HepG2 (cell line): ENCODE results near the gene HSD17B2. TPM values are rescaled to one million over a fixed set of nuclear protein-coding genes. Genes with fewer than 3 reads are reported as not detected.

Experiments
- ATAC-seq: fragments of 200-7000 bp; cut with Tn5 transposase; 3 replicates; pipeline ENCODE4 v1.9.1; 2020; ENCODE audit warnings: mild to moderate bottlenecking, moderate library complexity
- BruUV-seq: library from RNA; stranded (reverse); fragments of 400-500 nt; replicated peaks from 2 replicates; lab custom pipeline; 2021; lab: Mats Ljungman, UMichigan
- CTCF ChIA-PET: fragments of 300-600 bp; formaldehyde crosslinking; extraction: SDS; loops from one replicate; lab custom pipeline; 2021; ENCODE audit warnings: low total read pairs, inconsistent platforms, low intra/inter-chr PET ratio; lab: Yijun Ruan, JAX
- POLR2A ChIA-PET: fragments of 350-600 bp; sonication (Branson Sonifier 250); formaldehyde crosslinking; loops from one replicate; lab custom pipeline; 2020; ENCODE audit warnings: antibody characterized with exemption, inconsistent platforms; lab: Yijun Ruan, JAX
- DNase-seq: peaks from one replicate; pipeline ENCODE4 v3.0.0-alpha.2; 2015; ENCODE audit warnings: low spot score
- FAIRE-seq: peaks from 3 replicates; lab custom pipeline; 2011; peaks lifted over from hg19 to GRCh38; lab: Jason Lieb, UNC
- H2AFZ ChIP-seq: one replicate; pipeline ENCODE4 v1.6.1; 2011; ENCODE audit warnings: low read length, inconsistent platforms
- H3K27ac ChIP-seq: fragments of 300-600 bp; 3 replicates; pipeline ENCODE4 v1.8.0; 2011; ENCODE audit warnings: mixed run types, mild to moderate bottlenecking, mixed read lengths, low read length, inconsistent platforms; ENCODE audit not compliant: insufficient read depth; ENCODE audit errors: extremely low read length
- H3K27me3 ChIP-seq, 2 experiments: fragments of 200-600 bp in 1 of 2; 2 replicates in 1 of 2; 3 replicates in 1 of 2; pipeline versions ENCODE4 v1.6.0 to v1.8.0; 2011; ENCODE audit warnings: low read length in 2 of 2, mild to moderate bottlenecking in 2 of 2, moderate library complexity in 2 of 2, inconsistent platforms in 1 of 2; ENCODE audit not compliant: insufficient read depth in 2 of 2, control insufficient read depth in 1 of 2
- H3K36me3 ChIP-seq, 2 experiments: fragments of 200-600 bp in 1 of 2; replicated peaks in 1 of 2; 2 replicates in 1 of 2; 3 replicates in 1 of 2; pipeline versions ENCODE4 v1.5.1 to v1.8.0; 2011; ENCODE audit warnings: low read length in 2 of 2, inconsistent platforms in 1 of 2; ENCODE audit not compliant: insufficient read depth in 2 of 2, control insufficient read depth in 1 of 2
- H3K4me1 ChIP-seq: 2 replicates; pipeline ENCODE4 v1.5.1; 2012; ENCODE audit warnings: low read length, inconsistent platforms; ENCODE audit not compliant: insufficient read depth
- H3K4me2 ChIP-seq: 2 replicates; pipeline ENCODE4 v1.6.0; 2011; ENCODE audit warnings: low read depth, low read length, inconsistent platforms
- H3K4me3 ChIP-seq, 3 experiments: fragments of 200-600 bp in 1 of 3; sonication (generic), shearing (Covaris generic) in 1 of 3; replicated peaks in 1 of 3; 2 replicates each; pipeline ENCODE4 v1.5.1; 2011 to 2016; ENCODE audit warnings: low read length in 3 of 3, inconsistent platforms in 2 of 3, low read depth in 2 of 3, mild to moderate bottlenecking in 2 of 3, control low read depth in 1 of 3, mixed read lengths in 1 of 3; ENCODE audit not compliant: insufficient read depth in 1 of 3
- H3K79me2 ChIP-seq: one replicate; pipeline ENCODE4 v1.6.1; 2011; ENCODE audit warnings: low read length, inconsistent platforms; ENCODE audit not compliant: insufficient read depth
- H3K9ac ChIP-seq: 2 replicates; pipeline ENCODE4 v1.6.0; 2011; ENCODE audit warnings: mild to moderate bottlenecking, low read depth, low read length, inconsistent platforms; ENCODE audit not compliant: insufficient read depth
- H3K9me3 ChIP-seq: 2 replicates; pipeline ENCODE4 v1.5.1; 2012; ENCODE audit warnings: mild to moderate bottlenecking, low read length
- H4K20me1 ChIP-seq: 2 replicates; pipeline ENCODE4 v1.6.0; 2011; ENCODE audit warnings: inconsistent platforms, mild to moderate bottlenecking, low read length, moderate library complexity; ENCODE audit not compliant: insufficient read depth
- GFI1 ChIP-seq: sonication (generic); formaldehyde crosslinking; IDR thresholded peaks from 2 replicates; pipeline ENCODE4 v1.5.0; 2020; ENCODE audit warnings: missing genetic modification reagents, mild to moderate bottlenecking, borderline replicate concordance
- JDP2 ChIP-seq: sonication (generic); formaldehyde crosslinking; IDR thresholded peaks from 2 replicates; pipeline ENCODE4 v1.8.1; 2022; ENCODE audit warnings: missing genetic modification reagents, borderline replicate concordance
- MIER2 ChIP-seq: IDR thresholded peaks from 2 replicates; pipeline ENCODE4 v1.6.1; 2016; ENCODE audit warnings: missing biosample characterization, missing genetic modification reagents
- NR1H2 ChIP-seq: sonication (generic); formaldehyde crosslinking; IDR thresholded peaks from 2 replicates; pipeline ENCODE4 v1.8.1; 2022; ENCODE audit warnings: low read depth, missing genetic modification reagents, borderline replicate concordance
- SNAPC2 ChIP-seq: sonication (generic); formaldehyde crosslinking; IDR thresholded peaks from 2 replicates; pipeline ENCODE4 v1.8.1; 2022; ENCODE audit warnings: mild to moderate bottlenecking, missing genetic modification reagents
- SOX6 ChIP-seq, 2 experiments: fragments of 450-650 bp in 1 of 2; sonication (generic) in 1 of 2; formaldehyde crosslinking in 1 of 2; IDR thresholded peaks; 2 replicates each; pipeline versions ENCODE4 v1.4.0 to v1.6.1; 2017 to 2020; ENCODE audit warnings: antibody characterized with exemption in 1 of 2, mild to moderate bottlenecking in 1 of 2, missing genetic modification reagents in 1 of 2
- ZBTB38 ChIP-seq: sonication (generic); formaldehyde crosslinking; IDR thresholded peaks from 2 replicates; pipeline ENCODE4 v1.5.1; 2020; ENCODE audit warnings: mild to moderate bottlenecking, missing genetic modification reagents
- ZFP62 ChIP-seq: sonication (generic); formaldehyde crosslinking; IDR thresholded peaks from 2 replicates; pipeline ENCODE4 v1.4.0; 2020; ENCODE audit warnings: missing genetic modification reagents
- ZFP90 ChIP-seq: sonication (generic); formaldehyde crosslinking; IDR thresholded peaks from 2 replicates; pipeline ENCODE4 v1.8.0; 2022; ENCODE audit warnings: missing genetic modification reagents, mild to moderate bottlenecking, inconsistent platforms, borderline replicate concordance
- ZNF432 ChIP-seq: sonication (generic); formaldehyde crosslinking; IDR thresholded peaks from 2 replicates; pipeline ENCODE4 v1.5.0; 2020; ENCODE audit warnings: missing genetic modification reagents, mild to moderate bottlenecking, borderline replicate concordance
- ZNF501 ChIP-seq: sonication (generic); formaldehyde crosslinking; IDR thresholded peaks from 2 replicates; pipeline ENCODE4 v1.5.1; 2020; ENCODE audit warnings: mild to moderate bottlenecking, moderate library complexity, missing genetic modification reagents
- ZNF549 ChIP-seq: sonication (generic); formaldehyde crosslinking; IDR thresholded peaks from 2 replicates; pipeline ENCODE4 v1.5.0; 2020; ENCODE audit warnings: missing genetic modification reagents
- ZNF607 ChIP-seq: sonication (generic); formaldehyde crosslinking; IDR thresholded peaks from 2 replicates; pipeline ENCODE4 v1.5.1; 2020; ENCODE audit warnings: missing genetic modification reagents, mild to moderate bottlenecking, borderline replicate concordance
- ZNF883 ChIP-seq: sonication (generic); formaldehyde crosslinking; IDR thresholded peaks from 2 replicates; pipeline ENCODE4 v1.5.1; 2020; ENCODE audit warnings: mild to moderate bottlenecking, missing genetic modification reagents; ENCODE audit errors: not compliant biosample characterization
- WGBS: methylation state at CpG from one replicate; pipeline ENCODE4 v1.1.6; 2017; ENCODE audit warnings: low lambda C conversion rate; 5-methylcytosine and 5-hydroxymethylcytosine counted together
- in situ Hi-C: cut with HindIII; loops from 2 replicates; pipeline ENCODE4 v1.10.0; 2017; ENCODE audit warnings: low pct_unique_long_range_greater_than_20kb; ENCODE audit not compliant: extremely low pct_ligation_motif_present
- intact Hi-C: fragments of 100-400 bp; cut with micrococcal nuclease; formaldehyde crosslinking; loops from one replicate; pipeline ENCODE4 v1.10.0; 2022; ENCODE audit not compliant: unreplicated experiment
- polyA plus RNA-seq, 8 experiments: library from polyadenylated mRNA; depleted of rRNA in 3 of 8; stranded (reverse) in 7 of 8; unstranded in 1 of 8; fragments of >200 nt; fragmentation: Illumina TruSeq in 4 of 8; extraction: Trizol in 4 of 8; gene quantifications; 2 replicates each; pipeline versions ENCODE4 v1.2.1 to v1.2.3, GENCODE V29; 2011 to 2016; ENCODE audit warnings: low read depth in 4 of 8, missing spikeins in 1 of 8, mixed read lengths in 1 of 8; ENCODE audit not compliant: insufficient read depth in 1 of 8
- total RNA-seq, 5 experiments: library from RNA; depleted of rRNA; stranded (reverse); fragments of >200 nt; fragmentation: Illumina TruSeq; extraction: Trizol; gene quantifications; 2 replicates each; pipeline ENCODE4 v1.2.3, GENCODE V29; 2016; ENCODE audit warnings: low read depth in 1 of 5
- TF ChIP-seq, protein P1 (sequence below): sonication (generic); formaldehyde crosslinking; IDR thresholded peaks from 2 replicates; pipeline ENCODE4 v1.4.0; 2020; ENCODE audit warnings: missing genetic modification reagents

Gene HSD17B2
- total and polyA plus RNA-seq, 2 of the 13 experiments (the other 11 are each of a cell fraction or from before 2014, with no cell fraction given), result 26.3 to 69.3 TPM

DNA sequence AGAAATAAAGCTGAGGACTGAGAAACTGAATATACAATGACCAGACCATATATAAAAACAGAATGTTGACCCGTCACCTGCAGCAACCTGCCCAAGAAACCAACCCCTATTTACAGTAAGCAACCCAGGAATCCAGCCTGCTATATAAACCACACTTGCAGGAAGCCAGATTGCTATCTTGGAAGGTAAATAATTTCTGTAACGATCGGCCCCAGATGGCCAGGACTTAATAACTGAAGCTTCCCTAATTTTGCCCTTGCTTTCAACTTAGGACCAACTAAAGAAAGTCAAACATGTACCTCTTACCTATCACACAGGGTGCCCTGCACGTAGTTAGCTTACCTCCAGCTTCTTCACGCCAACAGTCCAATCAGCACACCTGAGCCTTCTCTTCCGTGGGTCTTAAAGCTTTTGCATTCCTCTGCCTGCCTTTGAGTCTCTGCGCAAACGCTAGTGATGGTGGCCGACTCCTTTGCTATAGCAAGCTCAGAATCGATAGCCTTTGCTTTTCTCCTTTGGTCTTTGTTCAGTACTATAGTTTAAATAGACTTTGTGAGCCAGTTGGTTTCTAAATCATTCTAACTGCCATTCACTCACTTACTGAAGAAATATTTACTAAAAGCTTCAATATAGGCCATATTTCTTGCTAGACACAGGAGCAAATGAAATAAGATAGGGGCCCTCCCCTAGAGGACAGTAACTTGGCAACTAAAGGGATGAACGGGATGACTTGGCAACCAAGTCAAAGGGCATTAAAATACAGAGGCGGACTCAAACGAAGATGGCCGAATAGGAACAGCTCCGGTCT, 103.6 kb downstream of the HSD17B2 start:
- H4K20me1 ChIP-seq, result no peaks in the 10 kb centered on the region
- intact Hi-C loops, result no loop called here
- FAIRE-seq (no peak), ATAC-seq (no peak), DNase-seq (no peak)
- BruUV-seq, result no TSS peak
- H3K4me1 ChIP-seq, result peaks cover 36% of the 10 kb centered on the region
- TF ChIP-seq JDP2 (CRISPR knock-in tag) (no peak), SOX6 (IDR thresholded peaks at IDR 0.05) (no peak), SOX6 (CRISPR knock-in tag; IDR thresholded peaks at IDR 0.05) (no peak), MIER2 (CRISPR knock-in tag) (no peak), NR1H2 (CRISPR knock-in tag) (no peak), ZFP62 (no peak), ZNF607 (CRISPR knock-in tag) (no peak), GFI1 (no peak), ZNF549 (CRISPR knock-in tag) (no peak), SNAPC2 (CRISPR knock-in tag) (no peak), ZBTB38 (CRISPR knock-in tag) (no peak), ZNF883 (CRISPR knock-in tag) (no peak), ZFP90 (no peak), ZNF432 (no peak), ZNF501 (CRISPR knock-in tag) (no peak)
- TF ChIP-seq, protein P1, sequence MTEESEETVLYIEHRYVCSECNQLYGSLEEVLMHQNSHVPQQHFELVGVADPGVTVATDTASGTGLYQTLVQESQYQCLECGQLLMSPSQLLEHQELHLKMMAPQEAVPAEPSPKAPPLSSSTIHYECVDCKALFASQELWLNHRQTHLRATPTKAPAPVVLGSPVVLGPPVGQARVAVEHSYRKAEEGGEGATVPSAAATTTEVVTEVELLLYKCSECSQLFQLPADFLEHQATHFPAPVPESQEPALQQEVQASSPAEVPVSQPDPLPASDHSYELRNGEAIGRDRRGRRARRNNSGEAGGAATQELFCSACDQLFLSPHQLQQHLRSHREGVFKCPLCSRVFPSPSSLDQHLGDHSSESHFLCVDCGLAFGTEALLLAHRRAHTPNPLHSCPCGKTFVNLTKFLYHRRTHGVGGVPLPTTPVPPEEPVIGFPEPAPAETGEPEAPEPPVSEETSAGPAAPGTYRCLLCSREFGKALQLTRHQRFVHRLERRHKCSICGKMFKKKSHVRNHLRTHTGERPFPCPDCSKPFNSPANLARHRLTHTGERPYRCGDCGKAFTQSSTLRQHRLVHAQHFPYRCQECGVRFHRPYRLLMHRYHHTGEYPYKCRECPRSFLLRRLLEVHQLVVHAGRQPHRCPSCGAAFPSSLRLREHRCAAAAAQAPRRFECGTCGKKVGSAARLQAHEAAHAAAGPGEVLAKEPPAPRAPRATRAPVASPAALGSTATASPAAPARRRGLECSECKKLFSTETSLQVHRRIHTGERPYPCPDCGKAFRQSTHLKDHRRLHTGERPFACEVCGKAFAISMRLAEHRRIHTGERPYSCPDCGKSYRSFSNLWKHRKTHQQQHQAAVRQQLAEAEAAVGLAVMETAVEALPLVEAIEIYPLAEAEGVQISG (CRISPR knock-in tag), result no peak
- no peaks in the 10 kb centered on the region for H3K27me3 ChIP-seq
- H3K4me2 ChIP-seq, result no peak overlapping the region
- H3K79me2 ChIP-seq, result no peaks in the 10 kb centered on the region
- ChIA-PET CTCF (no interaction called here), POLR2A (no interaction called here)
- H3K4me3 ChIP-seq, result no peak overlapping the region
- H3K27ac ChIP-seq, result no peak overlapping the region
- no peak overlapping the region for H2AFZ ChIP-seq
- WGBS, result 89% methylated on average over 15 of the region's 15 CpGs
- no peak overlapping the region for H3K9ac ChIP-seq
- H3K36me3 ChIP-seq, result no peaks in the 10 kb centered on the region; a peak in 2 of 5 replicates
- no peaks in the 10 kb centered on the region for H3K9me3 ChIP-seq
- in situ Hi-C loops, result no loop called here
